HepG2 (cell line): Measurements from ENCODE around the gene ARHGAP30. TPM values are rescaled to one million over a fixed set of nuclear protein-coding genes. Genes with fewer than 3 reads are reported as not detected.

ENCODE experiments used
- AGO1 ChIP-seq: fragments of 200-400 bp; formaldehyde crosslinking; IDR thresholded peaks from 2 replicates; pipeline ENCODE4 v1.6.1; 2017; ENCODE audit warnings: mild to moderate bottlenecking, low read depth, low read length, moderate library complexity; ENCODE audit not compliant: poor library complexity, severe bottlenecking
- ESRRA ChIP-seq: sonication (generic); formaldehyde crosslinking; IDR thresholded peaks from 2 replicates; pipeline ENCODE4 v1.5.1; 2020; ENCODE audit warnings: mild to moderate bottlenecking, low read depth, missing genetic modification reagents
- FIP1L1 ChIP-seq: fragments of 200-400 bp; formaldehyde crosslinking; IDR thresholded peaks from 2 replicates; pipeline ENCODE4 v1.6.1; 2018; ENCODE audit warnings: low read depth, mild to moderate bottlenecking, low read length, moderate library complexity, borderline replicate concordance; ENCODE audit not compliant: insufficient read depth
- GATAD1 ChIP-seq: IDR thresholded peaks from 2 replicates; pipeline ENCODE4 v1.6.1; 2016; ENCODE audit warnings: missing genetic modification reagents, missing compliant biosample characterization
- MTERF4 ChIP-seq: sonication (generic); formaldehyde crosslinking; IDR thresholded peaks from 2 replicates; pipeline ENCODE4 v1.8.0; 2023; ENCODE audit warnings: mild to moderate bottlenecking, missing genetic modification reagents
- NFE2L2 ChIP-seq: fragments of 150-350 bp; IDR thresholded peaks from 2 replicates; pipeline ENCODE4 v1.6.1; 2014; ENCODE audit warnings: low read length
- PRDM10 ChIP-seq: sonication (generic); formaldehyde crosslinking; IDR thresholded peaks from 2 replicates; pipeline ENCODE4 v1.4.0; 2020; ENCODE audit warnings: low read depth, missing genetic modification reagents
- RFX3 ChIP-seq: IDR thresholded peaks from 2 replicates; pipeline ENCODE4 v1.6.1; 2016; ENCODE audit warnings: missing biosample characterization, missing genetic modification reagents
- RFX5 ChIP-seq: IDR thresholded peaks from 2 replicates; pipeline ENCODE4 v1.6.1; 2011; ENCODE audit warnings: low read depth, low read length, improper control_type of control experiment
- SRY ChIP-seq: sonication (generic); formaldehyde crosslinking; IDR thresholded peaks from 2 replicates; pipeline ENCODE4 v1.8.0; 2022; ENCODE audit warnings: mild to moderate bottlenecking, missing genetic modification reagents
- ZBTB43 ChIP-seq: sonication (generic); formaldehyde crosslinking; conservative IDR thresholded peaks from 2 replicates; pipeline ENCODE4 v1.4.0; 2020; ENCODE audit warnings: missing genetic modification reagents
- ZGPAT ChIP-seq: IDR thresholded peaks from 2 replicates; pipeline ENCODE4 v1.6.1; 2016; ENCODE audit warnings: mild to moderate bottlenecking
- ZNF280D ChIP-seq: sonication (generic); formaldehyde crosslinking; IDR thresholded peaks from 2 replicates; pipeline ENCODE4 v1.5.1; 2020; ENCODE audit warnings: mild to moderate bottlenecking, missing genetic modification reagents
- ZNF44 ChIP-seq: sonication (generic); formaldehyde crosslinking; IDR thresholded peaks from 2 replicates; pipeline ENCODE4 v1.5.1; 2020; ENCODE audit warnings: mild to moderate bottlenecking, missing genetic modification reagents
- ZNF781 ChIP-seq: sonication (generic); formaldehyde crosslinking; IDR thresholded peaks from 2 replicates; pipeline ENCODE4 v1.5.1; 2020; ENCODE audit warnings: borderline replicate concordance, mild to moderate bottlenecking, missing genetic modification reagents; ENCODE audit errors: not compliant biosample characterization
- ZSCAN21 ChIP-seq: sonication (generic); formaldehyde crosslinking; IDR thresholded peaks from 2 replicates; pipeline ENCODE4 v1.8.0; 2022; ENCODE audit warnings: mild to moderate bottlenecking, missing genetic modification reagents, moderate library complexity, borderline replicate concordance
- polyA plus RNA-seq, 8 experiments: library from polyadenylated mRNA; depleted of rRNA in 3 of 8; stranded (reverse) in 7 of 8; unstranded in 1 of 8; fragments of >200 nt; fragmentation: Illumina TruSeq in 4 of 8; extraction: Trizol in 4 of 8; gene quantifications; 2 replicates each; pipeline versions ENCODE4 v1.2.1 to v1.2.3, GENCODE V29; 2011 to 2016; ENCODE audit warnings: low read depth in 4 of 8, missing spikeins in 1 of 8, mixed read lengths in 1 of 8; ENCODE audit not compliant: insufficient read depth in 1 of 8
- total RNA-seq, 5 experiments: library from RNA; depleted of rRNA; stranded (reverse); fragments of >200 nt; fragmentation: Illumina TruSeq; extraction: Trizol; gene quantifications; 2 replicates each; pipeline ENCODE4 v1.2.3, GENCODE V29; 2016; ENCODE audit warnings: low read depth in 1 of 5

Gene ARHGAP30
- total and polyA plus RNA-seq, 2 of the 13 experiments (the other 11 are each of a cell fraction or from before 2014, with no cell fraction given), result 0.13 to 0.20 TPM

GRCh38 chr1:161098210-161099068 is 28.7 kb upstream of the ARHGAP30 start, which contains the start of gene KLHDC9 (continued):
- TF ChIP-seq NFE2L2, result no peak
- TF ChIP-seq RFX5, result no peak
- TF ChIP-seq AGO1, result peak; percentile 49
- TF ChIP-seq SRY (CRISPR knock-in tag), result peak; percentile 53; the same call in 1 of the 2 replicates
- TF ChIP-seq MTERF4, result peak; percentile 60; the same call in 1 of the 2 replicates
- no peak for TF ChIP-seq ZNF781 (CRISPR knock-in tag)
- TF ChIP-seq RFX3 (CRISPR knock-in tag), result peak; percentile 93
- no peak; the same call in 1 of the 2 replicates for TF ChIP-seq ZSCAN21 (CRISPR knock-in tag)
- TF ChIP-seq ZGPAT (CRISPR knock-in tag), result no peak
- TF ChIP-seq ZNF44 (CRISPR knock-in tag), result peak; percentile 87; the same call in 1 of the 2 replicates
- TF ChIP-seq GATAD1, result peak; percentile 71
- TF ChIP-seq ZNF280D, result no peak; the same call in 1 of the 2 replicates
- TF ChIP-seq PRDM10 (CRISPR knock-in tag), result no peak
- TF ChIP-seq FIP1L1, result no peak
- no peak for TF ChIP-seq ZBTB43 (CRISPR knock-in tag)
- TF ChIP-seq ESRRA (CRISPR knock-in tag), result no peak
